Lower leg skin (tissue), 3 donors: ENCODE measurements around the gene FUCA1.
"Not testable (repeated sequence)": the region's sequence is repeated elsewhere in the genome, so short reads cannot be mapped to it uniquely, and the experiment has no call there.

Experiments
- POLR2A ChIP-seq, 2 donors: fragments of 450-650 bp; IDR thresholded peaks; one replicate each; pipeline ENCODE4 v1.6.1; 2016 to 2017; ENCODE audit warnings: antibody characterized with exemption in 2 of 2, mild to moderate bottlenecking in 1 of 2, moderate library complexity in 1 of 2
- TF ChIP-seq, protein P1 (sequence below), 3 donors: fragments of 450-650 bp; IDR thresholded peaks; one replicate each; pipeline ENCODE4 v1.5.1; 2016; ENCODE audit warnings: antibody characterized with exemption in 3 of 3, mild to moderate bottlenecking in 3 of 3, moderate library complexity in 2 of 3

DNA sequence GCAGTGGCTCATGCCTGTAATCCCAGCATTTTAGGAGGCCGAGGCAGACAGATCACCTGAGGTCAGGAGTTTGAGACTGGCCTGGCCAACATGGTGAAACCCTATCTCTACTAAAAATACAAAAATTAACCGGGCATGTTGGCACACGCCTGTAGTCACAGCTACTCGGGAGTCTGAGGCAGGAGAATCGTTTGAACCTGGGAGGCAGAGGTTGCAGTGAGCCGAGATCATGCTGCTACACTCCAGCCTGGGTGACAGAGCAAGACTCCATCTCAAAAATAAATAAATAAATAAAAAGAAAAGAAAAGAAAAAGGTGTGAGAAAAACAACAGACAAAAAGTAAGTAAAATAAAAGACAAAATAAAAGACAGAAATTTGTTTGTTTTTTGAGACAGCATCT lies 33.9 kb downstream of the FUCA1 start:
- TF ChIP-seq, protein P1, sequence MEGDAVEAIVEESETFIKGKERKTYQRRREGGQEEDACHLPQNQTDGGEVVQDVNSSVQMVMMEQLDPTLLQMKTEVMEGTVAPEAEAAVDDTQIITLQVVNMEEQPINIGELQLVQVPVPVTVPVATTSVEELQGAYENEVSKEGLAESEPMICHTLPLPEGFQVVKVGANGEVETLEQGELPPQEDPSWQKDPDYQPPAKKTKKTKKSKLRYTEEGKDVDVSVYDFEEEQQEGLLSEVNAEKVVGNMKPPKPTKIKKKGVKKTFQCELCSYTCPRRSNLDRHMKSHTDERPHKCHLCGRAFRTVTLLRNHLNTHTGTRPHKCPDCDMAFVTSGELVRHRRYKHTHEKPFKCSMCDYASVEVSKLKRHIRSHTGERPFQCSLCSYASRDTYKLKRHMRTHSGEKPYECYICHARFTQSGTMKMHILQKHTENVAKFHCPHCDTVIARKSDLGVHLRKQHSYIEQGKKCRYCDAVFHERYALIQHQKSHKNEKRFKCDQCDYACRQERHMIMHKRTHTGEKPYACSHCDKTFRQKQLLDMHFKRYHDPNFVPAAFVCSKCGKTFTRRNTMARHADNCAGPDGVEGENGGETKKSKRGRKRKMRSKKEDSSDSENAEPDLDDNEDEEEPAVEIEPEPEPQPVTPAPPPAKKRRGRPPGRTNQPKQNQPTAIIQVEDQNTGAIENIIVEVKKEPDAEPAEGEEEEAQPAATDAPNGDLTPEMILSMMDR (IDR thresholded peaks at IDR 0.05): not testable (repeated sequence)
- not testable (repeated sequence) for TF ChIP-seq POLR2A (IDR thresholded peaks at IDR 0.05)
